HL-60/S4 treated with phorbol 12-myristate 13-acetate at 8.2 ng/mL for 4 days and 3 days (cell line): ENCODE measurements around the gene NUF2.

Source experiments
- in situ Hi-C: fragments of 300-500 bp; cut with MboI; formaldehyde crosslinking; loops from 2 replicates; pipeline ENCODE4 v1.15.0; 2022; ENCODE audit warnings: low sequenced_read_pairs

Gene NUF2

DNA sequence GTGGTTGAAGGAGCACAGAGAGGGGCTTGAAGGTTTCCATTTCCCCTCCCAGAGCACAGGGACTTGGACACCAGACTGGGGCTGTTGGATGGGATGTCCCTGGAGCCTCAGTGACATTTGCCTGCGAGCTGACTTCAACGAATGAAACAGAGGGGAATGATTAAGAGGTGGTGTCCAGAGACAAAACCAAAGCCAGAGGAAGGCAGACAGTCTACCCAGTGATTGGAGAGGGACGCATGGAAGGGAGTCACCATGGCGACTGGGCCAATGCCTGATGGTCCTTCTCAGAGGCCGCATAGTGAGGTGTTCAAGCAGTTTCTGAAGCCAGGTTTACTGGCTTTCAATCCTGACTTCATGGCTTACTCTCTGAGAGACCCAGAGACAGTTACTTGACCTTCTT lies 77.2 kb downstream of the NUF2 start:
- in situ Hi-C loops = no loop called here

DNA sequence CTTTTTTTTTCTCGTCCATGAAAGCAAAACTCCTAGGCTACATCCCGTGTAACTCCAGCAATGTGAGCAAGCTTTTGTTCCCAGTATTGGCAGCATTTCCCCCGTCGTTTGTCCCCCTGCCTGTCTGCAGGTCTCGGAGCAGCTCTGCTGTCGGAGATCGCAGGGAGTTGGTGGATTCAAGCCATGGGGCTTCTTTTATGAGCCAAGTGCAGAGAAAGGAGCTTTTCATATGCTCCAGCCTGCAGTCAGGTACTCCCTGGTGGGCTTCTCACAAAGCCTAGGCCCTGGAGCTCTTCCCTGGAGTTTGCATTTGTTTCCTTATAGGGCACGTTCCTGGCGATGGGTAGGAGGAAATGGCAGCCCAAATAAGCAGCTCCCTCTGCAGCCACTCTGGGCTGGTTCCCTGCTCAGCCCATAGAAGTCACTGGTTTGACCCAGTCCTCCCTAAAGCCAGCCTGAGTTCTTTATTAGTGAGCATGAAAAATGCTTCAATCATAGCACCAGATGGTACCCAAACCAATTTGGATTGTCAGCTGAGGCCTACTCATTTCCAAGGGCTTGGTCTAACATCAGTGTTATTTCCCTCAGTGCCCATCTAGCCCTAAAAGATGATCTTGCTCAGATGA lies 78.3 kb downstream of the NUF2 start:
- in situ Hi-C loops = no loop called here

DNA sequence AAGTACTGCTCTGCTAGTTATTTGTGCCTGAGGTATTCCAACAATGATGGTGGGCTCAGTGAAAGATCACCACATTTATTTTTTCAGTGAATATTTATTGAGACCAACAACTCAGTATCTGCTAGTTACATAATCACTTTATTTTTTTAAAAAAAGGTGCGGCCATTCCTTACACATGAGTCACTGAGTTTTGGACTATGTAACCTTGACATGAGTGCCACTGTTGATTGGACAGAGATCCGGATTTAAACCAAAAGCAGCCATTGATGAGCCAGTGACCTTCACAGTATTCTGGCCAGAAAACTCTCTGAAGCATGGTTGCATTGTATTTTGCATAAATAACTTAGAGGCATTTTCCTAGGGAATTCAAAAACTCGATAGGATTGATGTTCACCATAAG lies 79.5 kb downstream of the NUF2 start:
- in situ Hi-C loops = no loop called here
